ENCODE data around the gene METTL25.

METTL25 gene

GRCh38 chr12:82474181-82474797, 116.0 kb downstream of the METTL25 start:
- no peak for DNase-seq

- DNase-seq = no peak
Measured at GRCh38 chr12:82474798-82475184, 116.5 kb downstream of the METTL25 start.

GRCh38 chr12:82475211-82475610, 116.9 kb downstream of the METTL25 start:
- DNase-seq = no peak

GRCh38 chr12:82476511-82476910, 118.2 kb downstream of the METTL25 start:
- no peak for DNase-seq

GRCh38 chr12:82479511-82479910, 121.2 kb downstream of the METTL25 start:
- no peak for DNase-seq

- DNase-seq = no peak
Measured at GRCh38 chr12:82480606-82481005, 122.3 kb downstream of the METTL25 start.

- no peak for DNase-seq
Measured at GRCh38 chr12:82481954-82482353, 123.6 kb downstream of the METTL25 start.

GRCh38 chr12:82486524-82487235, 128.4 kb downstream of the METTL25 start:
- no peak for DNase-seq

GRCh38 chr12:82504409-82504808, 146.1 kb downstream of the METTL25 start:
- no peak for DNase-seq

- no peak for DNase-seq
Measured at GRCh38 chr12:82505150-82505549, 146.8 kb downstream of the METTL25 start.

- no peak for DNase-seq
Measured at GRCh38 chr12:82507686-82508085, 149.4 kb downstream of the METTL25 start.

GRCh38 chr12:82510386-82510785, 152.1 kb downstream of the METTL25 start:
- no peak for DNase-seq

- no peak for DNase-seq
Measured at GRCh38 chr12:82514880-82515279, 156.6 kb downstream of the METTL25 start.

GRCh38 chr12:82515652-82516051, 157.3 kb downstream of the METTL25 start:
- DNase-seq = no peak

- DNase-seq = no peak
Measured at GRCh38 chr12:82517027-82517426, 158.7 kb downstream of the METTL25 start.

GRCh38 chr12:82517808-82518207, 159.5 kb downstream of the METTL25 start:
- DNase-seq = no peak

- no peak for DNase-seq
Measured at GRCh38 chr12:82519510-82519909, 161.2 kb downstream of the METTL25 start.

- DNase-seq = no peak
Measured at GRCh38 chr12:82522285-82522684, 164.0 kb downstream of the METTL25 start.

GRCh38 chr12:82522762-82523161, 164.4 kb downstream of the METTL25 start:
- DNase-seq = no peak

GRCh38 chr12:82523996-82524395, 165.7 kb downstream of the METTL25 start:
- DNase-seq = no peak

GRCh38 chr12:82524641-82525040, 166.3 kb downstream of the METTL25 start:
- no peak for DNase-seq

GRCh38 chr12:82525616-82526015, 167.3 kb downstream of the METTL25 start:
- DNase-seq = no peak

- DNase-seq = peak; percentile 86
Measured at GRCh38 chr12:82527165-82527780, 168.9 kb downstream of the METTL25 start.

Data from NCI-H2227 treated with DMSO at 0.1 percent for 48 hours (cell line).